CD14-positive monocyte (primary cell): ENCODE measurements around the gene CD93. TPM values are rescaled to one million over a fixed set of nuclear protein-coding genes. Genes with fewer than 3 reads are reported as not detected.
A peak's percentile ranks its signal among the peaks of the same experiment; 100 is the strongest.

Experiments
- DNase-seq, 3 donors: peaks; one replicate each; pipeline ENCODE4 v3.0.0-alpha.2; 2011 to 2022
- H2AFZ ChIP-seq: 2 replicates; pipeline ENCODE4 v1.6.0; 2012; ENCODE audit warnings: mild to moderate bottlenecking, low read depth, low read length, inconsistent platforms; ENCODE audit not compliant: insufficient read depth, poor library complexity, severe bottlenecking
- H3K27ac ChIP-seq, 2 donors: 1 replicate in 1 of 2; 2 replicates in 1 of 2; pipeline ENCODE4 v1.5.1; 2012 to 2013; ENCODE audit warnings: low read length in 2 of 2, control low read depth in 1 of 2, inconsistent platforms in 1 of 2, low read depth in 1 of 2, mild to moderate bottlenecking in 1 of 2
- H3K27me3 ChIP-seq, 2 donors: one replicate each; pipeline versions ENCODE4 v1.6.0 to v1.6.1; 2011 to 2013; ENCODE audit warnings: low read length in 2 of 2; ENCODE audit not compliant: control insufficient read depth in 2 of 2, insufficient read depth in 2 of 2
- H3K36me3 ChIP-seq, 2 donors: replicated peaks in 1 of 2; 1 replicate in 1 of 2; 2 replicates in 1 of 2; pipeline versions ENCODE4 v1.5.1 to v1.6.1; 2012 to 2013; ENCODE audit warnings: low read length in 2 of 2, control low read depth in 1 of 2, inconsistent platforms in 1 of 2, mild to moderate bottlenecking in 1 of 2; ENCODE audit not compliant: insufficient read depth in 2 of 2, control insufficient read depth in 1 of 2
- H3K4me1 ChIP-seq, 2 donors: 1 replicate in 1 of 2; 2 replicates in 1 of 2; pipeline versions ENCODE4 v1.5.1 to v1.6.1; 2012 to 2013; ENCODE audit warnings: low read length in 2 of 2, control low read depth in 1 of 2, inconsistent platforms in 1 of 2, mild to moderate bottlenecking in 1 of 2, moderate library complexity in 1 of 2; ENCODE audit not compliant: insufficient read depth in 2 of 2, control insufficient read depth in 1 of 2
- H3K4me2 ChIP-seq: replicated peaks from 2 replicates; pipeline ENCODE3; 2012; ENCODE audit warnings: low read length, moderate library complexity, mild to moderate bottlenecking; ENCODE audit not compliant: poor library complexity, severe bottlenecking; ENCODE audit errors: extremely low read depth
- H3K4me3 ChIP-seq, 3 experiments: fragments of 200-600 bp in 1 of 3; sonication (generic) in 1 of 3; replicated peaks in 1 of 3; 1 replicate in 2 of 3; 2 replicates in 1 of 3; pipeline ENCODE4 v1.5.1; 2011 to 2013; ENCODE audit warnings: low read length in 3 of 3, mild to moderate bottlenecking in 3 of 3, control low read depth in 2 of 3, low read depth in 2 of 3, inconsistent platforms in 1 of 3, moderate library complexity in 1 of 3
- H3K79me2 ChIP-seq: 2 replicates; pipeline ENCODE4 v1.6.0; 2012; ENCODE audit warnings: mild to moderate bottlenecking, control low read depth, inconsistent platforms, low read length, moderate library complexity; ENCODE audit not compliant: insufficient read depth
- H3K9ac ChIP-seq: 2 replicates; pipeline ENCODE4 v1.6.0; 2017; ENCODE audit warnings: low read length, mild to moderate bottlenecking; ENCODE audit not compliant: insufficient read depth, poor library complexity, severe bottlenecking
- H3K9me3 ChIP-seq, 2 donors: replicated peaks in 1 of 2; 1 replicate in 1 of 2; 2 replicates in 1 of 2; pipeline versions ENCODE4 v1.5.1 to v1.6.1; 2012 to 2013; ENCODE audit warnings: low read length in 2 of 2, control low read depth in 1 of 2; ENCODE audit not compliant: control insufficient read depth in 1 of 2, insufficient read depth in 1 of 2
- H4K20me1 ChIP-seq: 2 replicates; pipeline ENCODE4 v1.6.0; 2012; ENCODE audit warnings: mild to moderate bottlenecking, low read length, control low read depth, moderate library complexity; ENCODE audit not compliant: insufficient read depth
- H3K27ac Mint-ChIP-seq, 7 donors: one replicate each; pipeline ENCODE4 v1.8.0; 2020; ENCODE audit warnings: mild to moderate bottlenecking in 7 of 7, mixed read lengths in 7 of 7, moderate library complexity in 6 of 7, inconsistent platforms in 2 of 7
- H3K27me3 Mint-ChIP-seq, 3 donors: one replicate each; pipeline ENCODE4 v1.8.0; 2021 to 2022; ENCODE audit warnings: low read depth in 3 of 3, mild to moderate bottlenecking in 3 of 3, mixed read lengths in 3 of 3, moderate library complexity in 3 of 3, inconsistent platforms in 1 of 3
- H3K36me3 Mint-ChIP-seq, 2 donors: one replicate each; pipeline ENCODE4 v1.8.0; 2020; ENCODE audit warnings: mixed read lengths in 2 of 2, inconsistent platforms in 1 of 2, mild to moderate bottlenecking in 1 of 2
- H3K4me1 Mint-ChIP-seq: one replicate; pipeline ENCODE4 v1.8.0; 2020; ENCODE audit warnings: mild to moderate bottlenecking, mixed read lengths
- H3K4me3 Mint-ChIP-seq, 2 donors: one replicate each; pipeline ENCODE4 v1.8.0; 2020; ENCODE audit warnings: mild to moderate bottlenecking in 2 of 2, mixed read lengths in 2 of 2, moderate library complexity in 1 of 2
- H3K9me3 Mint-ChIP-seq, 7 donors: one replicate each; pipeline ENCODE4 v1.8.0; 2020 to 2022; ENCODE audit warnings: mixed read lengths in 7 of 7, mild to moderate bottlenecking in 6 of 7, moderate library complexity in 6 of 7, inconsistent platforms in 2 of 7
- CTCF ChIP-seq: fragments of 200-600 bp; IDR thresholded peaks from one replicate; pipeline ENCODE4 v1.8.0; 2022; ENCODE audit warnings: antibody characterized with exemption, mild to moderate bottlenecking
- WGBS: methylation state at CpG from one replicate; pipeline ENCODE4 v1.1.5; 2013; ENCODE audit warnings: missing lambda C conversion rate; ENCODE audit not compliant: insufficient coverage; 5-methylcytosine and 5-hydroxymethylcytosine counted together
- intact Hi-C, 2 donors: fragments of 100-400 bp; cut with micrococcal nuclease; formaldehyde crosslinking; loops; one replicate each; pipeline versions ENCODE4 v1.15.0 to v1.15.1; 2023
- polyA plus RNA-seq, 3 donors: library from polyadenylated mRNA; depleted of rRNA in 1 of 3; unstranded in 2 of 3; stranded (reverse) in 1 of 3; fragments of 300-500 nt in 2 of 3; fragments of >200 nt in 1 of 3; fragmentation: Illumina TruSeq in 2 of 3; gene quantifications; 1 replicate in 2 of 3; 2 replicates in 1 of 3; pipeline ENCODE4 v1.2.3, GENCODE V29; 2012 to 2021

CD93 gene
- polyA plus RNA-seq, 3 donors, result 26.0 to 170 (median 48.9) TPM

- H3K27me3 Mint-ChIP-seq, result peaks cover 47 to 70% (median 52%) of the 10 kb centered on the region in 3 donors
- peaks cover 30 to 47% of the 10 kb centered on the region in 2 donors for H3K27me3 ChIP-seq
- TF ChIP-seq CTCF, result no peak
Measured at GRCh38 chr20:23035731-23036130, 50.4 kb downstream of the CD93 start.

GRCh38 chr20:23034721-23035671, 51.1 kb downstream of the CD93 start, which contains the start of gene SSTR4:
Gene SSTR4 (plus strand): TSS chr20:23035312. CDS start chr20:23035484, 172 bp downstream.
- TF ChIP-seq CTCF, result no peak
- Mint-ChIP-seq H3K4me1 (peaks cover 16% of the 10 kb centered on the region), H3K9me3 (peaks cover 3 to 8% (median 6%) of the 10 kb centered on the region in 7 donors), H3K36me3 (peaks cover 0 to 5% of the 10 kb centered on the region in 2 donors), H3K27me3 (peaks cover 45 to 64% (median 47%) of the 10 kb centered on the region in 3 donors), H3K4me3 (peak within 1 kb of the TSS in 1 of 2 donors; percentile 77), H3K27ac (no peak within 1 kb of the TSS)
- H3K9ac ChIP-seq, result no peak within 1 kb of the TSS
- H2AFZ ChIP-seq, result no peak within 1 kb of the TSS
- no peak for DNase-seq
- H3K4me2 ChIP-seq, result no peak within 1 kb of the TSS
- no peaks in the 10 kb centered on the region for H3K36me3 ChIP-seq
- peaks cover 28 to 47% of the 10 kb centered on the region in 2 donors for H3K27me3 ChIP-seq
- no peaks in the 10 kb centered on the region for H4K20me1 ChIP-seq
- H3K4me3 ChIP-seq, result no peak within 1 kb of the TSS
- no peaks in the 10 kb centered on the region for H3K79me2 ChIP-seq
- intact Hi-C loops, result loop anchor here in 1 of 2 donors (5.0 kb wide), 1 partner anchor 297 kb away; no protein-coding TSS in a partner anchor
- no peak within 1 kb of the TSS for H3K27ac ChIP-seq
- 23% methylated on average over 83 of the region's 83 CpGs for WGBS
- peaks cover 0 to 17% of the 10 kb centered on the region in 2 donors for H3K4me1 ChIP-seq
- no peaks in the 10 kb centered on the region for H3K9me3 ChIP-seq

More at GRCh38 chr20:23035731-23036130, 50.4 kb downstream of the CD93 start:
- Mint-ChIP-seq H3K4me3 (peak overlapping the region in 1 of 2 donors; percentile 77), H3K4me1 (peaks cover 15% of the 10 kb centered on the region), H3K36me3 (peaks cover 0 to 5% of the 10 kb centered on the region in 2 donors), H3K9me3 (peaks cover 3 to 8% (median 6%) of the 10 kb centered on the region in 7 donors), H3K27ac (no peak overlapping the region)
- no peak for DNase-seq
- H4K20me1 ChIP-seq, result no peaks in the 10 kb centered on the region
- intact Hi-C loops, result no loop called here
- peaks cover 0 to 15% of the 10 kb centered on the region in 2 donors for H3K4me1 ChIP-seq
- H3K9ac ChIP-seq, result no peak overlapping the region
- no peak overlapping the region for H3K4me2 ChIP-seq
- WGBS, result 88% methylated on average over 41 of the region's 41 CpGs
- no peak overlapping the region for H3K4me3 ChIP-seq
- no peaks in the 10 kb centered on the region for H3K79me2 ChIP-seq
- H2AFZ ChIP-seq, result no peak overlapping the region
- no peak overlapping the region for H3K27ac ChIP-seq
- no peaks in the 10 kb centered on the region for H3K36me3 ChIP-seq
- no peaks in the 10 kb centered on the region for H3K9me3 ChIP-seq
